DMS153 treated with DMSO at 0.1 percent for 48 hours (cell line): Measurements from ENCODE around the gene SEMA6D.

Experiments
- DNase-seq: peaks from one replicate; lab custom pipeline; 2025; ENCODE audit not compliant: unreplicated experiment; lab: John Stamatoyannopoulos, UW

Gene SEMA6D, protein sequence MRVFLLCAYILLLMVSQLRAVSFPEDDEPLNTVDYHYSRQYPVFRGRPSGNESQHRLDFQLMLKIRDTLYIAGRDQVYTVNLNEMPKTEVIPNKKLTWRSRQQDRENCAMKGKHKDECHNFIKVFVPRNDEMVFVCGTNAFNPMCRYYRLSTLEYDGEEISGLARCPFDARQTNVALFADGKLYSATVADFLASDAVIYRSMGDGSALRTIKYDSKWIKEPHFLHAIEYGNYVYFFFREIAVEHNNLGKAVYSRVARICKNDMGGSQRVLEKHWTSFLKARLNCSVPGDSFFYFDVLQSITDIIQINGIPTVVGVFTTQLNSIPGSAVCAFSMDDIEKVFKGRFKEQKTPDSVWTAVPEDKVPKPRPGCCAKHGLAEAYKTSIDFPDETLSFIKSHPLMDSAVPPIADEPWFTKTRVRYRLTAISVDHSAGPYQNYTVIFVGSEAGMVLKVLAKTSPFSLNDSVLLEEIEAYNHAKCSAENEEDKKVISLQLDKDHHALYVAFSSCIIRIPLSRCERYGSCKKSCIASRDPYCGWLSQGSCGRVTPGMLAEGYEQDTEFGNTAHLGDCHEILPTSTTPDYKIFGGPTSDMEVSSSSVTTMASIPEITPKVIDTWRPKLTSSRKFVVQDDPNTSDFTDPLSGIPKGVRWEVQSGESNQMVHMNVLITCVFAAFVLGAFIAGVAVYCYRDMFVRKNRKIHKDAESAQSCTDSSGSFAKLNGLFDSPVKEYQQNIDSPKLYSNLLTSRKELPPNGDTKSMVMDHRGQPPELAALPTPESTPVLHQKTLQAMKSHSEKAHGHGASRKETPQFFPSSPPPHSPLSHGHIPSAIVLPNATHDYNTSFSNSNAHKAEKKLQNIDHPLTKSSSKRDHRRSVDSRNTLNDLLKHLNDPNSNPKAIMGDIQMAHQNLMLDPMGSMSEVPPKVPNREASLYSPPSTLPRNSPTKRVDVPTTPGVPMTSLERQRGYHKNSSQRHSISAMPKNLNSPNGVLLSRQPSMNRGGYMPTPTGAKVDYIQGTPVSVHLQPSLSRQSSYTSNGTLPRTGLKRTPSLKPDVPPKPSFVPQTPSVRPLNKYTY

GRCh38 chr15:47717036-47717612 lies at the start of gene SEMA6D:
Gene SEMA6D (plus strand): TSS chr15:47717505. CDS start chr15:47759799, 42,294 bp downstream.
- peak; percentile 19 for DNase-seq

- no peak for DNase-seq
These were observed 48.1 kb upstream of the SEMA6D start for GRCh38 chr15:47669221-47669620.

- no peak for DNase-seq
These were observed 46.9 kb upstream of the SEMA6D start for GRCh38 chr15:47670365-47670764.

GRCh38 chr15:47673232-47673761 lies 44.0 kb upstream of the SEMA6D start:
- DNase-seq = no peak

DNA sequence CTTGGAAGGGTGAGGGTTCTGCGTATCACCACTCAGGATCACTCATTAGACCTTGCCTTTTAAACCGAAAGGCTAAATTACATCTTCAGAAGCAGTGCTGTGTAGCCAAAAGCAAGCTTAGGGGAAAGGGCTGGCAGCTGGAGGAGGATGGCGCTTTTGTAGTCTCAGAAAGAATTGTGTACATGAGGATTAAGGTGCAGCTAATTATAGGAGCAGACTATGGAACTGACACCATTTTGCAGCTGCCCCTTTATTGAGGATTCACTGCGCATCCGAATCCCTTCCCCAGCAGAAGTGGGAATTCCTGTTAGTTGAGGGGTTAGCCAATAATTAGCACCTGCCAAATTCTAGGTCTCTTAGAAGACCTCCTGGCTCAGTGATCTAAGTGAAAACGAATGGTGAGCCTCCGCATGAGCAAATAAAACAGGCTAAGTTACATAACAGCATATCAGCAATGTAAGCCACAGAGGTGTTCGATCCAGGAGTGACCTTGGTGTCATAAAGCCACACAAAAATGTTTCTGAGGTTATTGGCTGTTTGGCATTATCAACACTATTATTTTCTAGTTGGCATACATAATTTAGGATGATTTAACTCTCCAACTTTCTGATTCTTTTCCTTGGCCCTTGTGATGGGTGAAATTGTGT lies 42.6 kb upstream of the SEMA6D start:
- no peak for DNase-seq

DNA sequence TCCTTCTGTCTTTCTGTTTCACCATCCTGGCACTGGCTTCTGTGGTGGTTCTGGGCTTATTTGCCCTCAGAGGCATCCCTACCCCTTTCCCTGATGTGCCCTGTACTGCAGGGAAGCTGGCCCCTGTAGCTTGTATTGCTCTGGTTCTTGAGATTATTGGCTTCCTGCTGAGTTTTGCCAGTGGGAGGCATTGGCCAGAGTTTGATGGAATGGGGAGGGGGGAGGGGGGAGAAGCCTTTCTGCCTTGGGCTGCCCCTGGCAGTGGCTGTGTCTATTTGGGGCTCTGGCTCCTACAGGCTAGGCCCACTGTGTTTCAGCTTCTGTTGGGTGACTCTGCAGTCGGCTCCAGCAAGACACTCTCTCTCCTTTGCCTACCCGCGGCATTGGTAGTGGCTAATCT lies 41.6 kb upstream of the SEMA6D start:
- DNase-seq = no peak

DNA sequence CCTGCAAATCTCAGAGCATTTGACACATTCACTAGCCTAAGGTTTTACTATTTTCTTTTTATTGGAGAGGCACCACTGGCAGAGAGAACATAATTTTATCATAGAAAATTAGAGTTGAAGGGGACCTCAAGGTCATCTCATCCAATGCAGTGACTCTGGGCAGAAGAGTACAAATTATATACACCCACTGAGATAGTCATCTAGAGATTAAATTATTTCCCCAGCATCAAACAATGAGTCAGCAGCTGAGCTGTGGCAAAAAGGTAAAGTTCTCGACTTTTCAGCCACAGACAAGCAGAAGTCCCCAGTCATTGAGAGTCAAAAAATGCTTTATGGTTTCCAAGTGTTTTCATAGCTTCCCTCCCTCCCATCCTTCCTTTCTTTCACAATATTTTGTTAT lies 39.3 kb upstream of the SEMA6D start:
- no peak for DNase-seq

GRCh38 chr15:47682661-47683060 lies 34.6 kb upstream of the SEMA6D start:
- no peak for DNase-seq

GRCh38 chr15:47685141-47685870 lies 32.0 kb upstream of the SEMA6D start:
- DNase-seq = no peak

DNA sequence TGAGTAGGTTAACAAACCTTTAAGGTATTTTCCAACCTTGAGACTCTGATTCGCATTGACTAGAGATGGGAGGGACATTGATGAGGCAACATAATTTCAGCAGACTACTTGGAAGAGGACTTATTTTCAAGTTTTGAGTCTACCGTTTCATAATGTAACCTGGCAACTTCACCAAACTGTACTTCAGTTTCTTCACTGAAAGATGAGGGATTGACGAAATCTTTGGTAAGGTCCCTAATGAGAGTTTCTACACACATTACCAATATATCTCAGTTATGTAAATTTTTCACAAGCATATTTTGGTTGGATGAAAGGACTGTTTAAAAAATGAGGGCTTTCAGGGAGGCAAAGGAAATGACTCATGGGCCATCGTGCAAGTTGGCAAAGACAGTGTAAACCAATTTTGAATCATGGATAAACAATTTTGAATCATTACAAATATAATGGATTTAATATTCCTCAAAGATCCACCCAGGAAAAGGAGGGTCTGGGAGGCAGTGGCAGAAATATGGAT lies 28.7 kb upstream of the SEMA6D start:
- no peak for DNase-seq

- DNase-seq = no peak
These were observed 27.6 kb upstream of the SEMA6D start for GRCh38 chr15:47689660-47690059.

DNA sequence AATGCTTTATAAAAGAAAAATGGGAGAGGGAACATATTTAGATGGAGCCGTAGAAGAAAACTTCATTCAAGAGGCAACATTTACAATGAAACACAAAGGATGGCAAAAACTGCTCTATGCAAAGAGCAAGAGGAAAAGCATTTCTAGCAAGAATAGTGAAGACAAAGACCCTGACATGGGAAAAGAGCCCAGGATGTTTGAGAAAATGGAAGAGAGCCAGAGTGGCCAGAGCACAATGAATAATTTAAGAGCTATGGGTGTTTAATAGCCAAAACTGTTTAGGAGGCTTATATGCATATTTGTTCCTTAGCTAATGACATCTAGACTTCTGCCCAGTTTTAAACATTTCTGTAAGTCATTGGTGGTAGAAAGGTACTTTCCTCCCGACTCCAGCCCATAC lies 25.4 kb upstream of the SEMA6D start:
- DNase-seq = no peak

DNA sequence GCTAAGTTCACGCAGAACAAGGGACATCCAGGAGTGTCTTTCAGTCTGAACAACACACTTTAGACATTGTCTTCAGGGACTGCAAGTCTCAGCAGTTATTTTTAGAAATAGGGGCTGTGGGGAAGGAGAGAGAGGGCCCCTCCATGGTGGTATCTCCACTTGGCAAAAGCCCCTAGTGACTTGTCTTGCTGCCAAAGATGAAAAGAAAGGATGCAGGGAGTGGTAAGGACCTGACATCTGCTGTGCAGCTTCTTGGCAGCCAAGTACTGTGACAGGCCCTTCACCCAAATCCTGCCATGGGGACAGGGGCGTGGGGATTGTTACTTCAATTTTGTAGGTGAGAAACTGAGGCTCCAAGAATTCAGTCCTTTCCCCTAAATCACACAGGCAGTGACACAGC lies 21.0 kb upstream of the SEMA6D start:
- no peak for DNase-seq

GRCh38 chr15:47705281-47705997 lies 11.9 kb upstream of the SEMA6D start:
- DNase-seq = no peak

- DNase-seq = no peak
These were observed 9.9 kb upstream of the SEMA6D start for GRCh38 chr15:47707391-47707790.

GRCh38 chr15:47708161-47708980 lies 8.9 kb upstream of the SEMA6D start:
- DNase-seq = no peak

GRCh38 chr15:47711655-47712054 lies 5.7 kb upstream of the SEMA6D start:
- no peak for DNase-seq

DNA sequence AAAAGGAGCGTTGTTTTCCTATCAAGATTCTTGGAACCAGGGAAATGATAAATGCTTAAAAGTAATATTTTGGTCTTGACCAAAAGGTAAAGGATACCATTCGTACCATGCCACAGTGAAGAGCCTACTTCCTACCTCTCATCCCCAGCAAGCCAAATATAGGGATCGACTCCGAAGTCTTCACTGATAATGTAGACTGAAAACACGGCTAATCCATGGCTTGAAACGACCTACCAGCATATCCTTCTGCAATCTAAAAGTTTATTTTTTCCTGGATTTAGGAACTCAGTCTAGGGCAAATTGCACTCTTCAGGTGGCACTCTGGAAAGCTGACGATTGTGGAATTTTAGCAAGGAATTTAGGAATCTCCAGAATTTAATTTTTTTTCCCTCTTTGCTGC lies 1.9 kb upstream of the SEMA6D start:
- no peak for DNase-seq
